Measurements from ENCODE around the gene IP6K3.
A peak's percentile ranks its signal among the peaks of the same experiment; 100 is the strongest.

Gene IP6K3

DNA sequence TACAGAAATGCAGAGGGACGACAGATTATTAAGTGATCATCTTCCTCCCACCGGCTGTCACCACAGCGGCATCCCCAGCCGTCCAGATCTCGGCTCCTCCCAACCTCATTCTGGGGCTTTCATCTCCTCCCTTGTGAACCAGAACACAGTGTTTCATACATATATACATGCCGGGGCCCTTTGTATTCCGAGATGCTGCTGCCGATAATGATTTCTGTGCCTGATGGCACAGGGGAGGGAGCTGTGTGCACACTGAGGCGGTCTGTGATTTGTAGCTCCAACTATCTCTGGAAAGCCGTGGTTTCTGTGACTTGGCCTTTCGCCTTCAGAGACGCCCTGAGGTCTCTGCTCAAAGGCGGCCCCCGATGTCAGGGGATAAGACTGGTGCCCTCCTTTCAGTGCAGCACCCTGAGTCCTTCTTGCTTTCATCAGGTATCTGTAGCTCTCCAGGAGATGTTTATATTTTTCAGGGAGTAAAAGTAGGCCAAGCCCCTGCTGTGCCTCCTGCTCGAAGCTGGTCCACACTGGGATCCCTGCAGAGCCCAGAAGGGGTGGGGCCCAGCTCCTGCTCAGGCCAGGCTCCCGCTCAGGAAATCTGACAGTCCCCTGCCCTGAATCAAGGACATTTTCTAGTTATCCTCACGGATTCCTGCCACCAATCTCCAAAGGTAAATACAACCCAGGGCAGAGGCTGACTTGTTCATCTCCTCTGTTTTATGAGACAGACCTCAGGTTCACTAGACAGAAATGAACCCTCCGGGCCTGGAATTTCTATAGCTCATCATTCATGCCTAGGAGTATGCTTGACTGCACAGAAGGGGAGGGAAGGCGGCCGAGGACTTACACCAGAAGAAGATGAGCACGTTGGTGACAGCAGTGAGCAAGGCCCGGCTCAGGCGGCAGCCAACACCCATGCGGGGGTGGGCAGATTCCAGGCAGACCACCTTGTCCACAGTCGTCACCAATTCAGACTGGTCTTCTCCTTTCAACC is 31.0 kb upstream of the IP6K3 start:
- DNase-seq, result no peak

DNA sequence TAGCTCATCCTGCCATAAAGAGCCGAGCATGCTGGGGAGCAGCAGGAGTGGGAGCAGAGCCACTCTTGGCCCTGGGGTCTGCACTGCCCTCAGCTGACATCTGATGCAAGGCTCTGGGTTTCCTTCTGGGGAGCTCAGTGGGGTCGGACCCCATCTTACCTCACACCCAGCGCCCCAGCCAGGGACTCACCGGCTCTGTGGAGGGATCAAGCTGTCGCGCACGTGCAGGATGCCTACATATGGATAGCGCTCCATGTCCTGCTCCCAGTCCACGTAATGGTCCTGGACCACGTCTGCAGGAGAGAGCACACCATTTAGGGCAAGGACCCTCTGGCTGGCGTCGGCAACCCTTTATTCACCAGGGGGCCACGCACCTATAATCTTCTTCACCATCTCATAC is 30.1 kb upstream of the IP6K3 start:
- no peak for DNase-seq

DNA sequence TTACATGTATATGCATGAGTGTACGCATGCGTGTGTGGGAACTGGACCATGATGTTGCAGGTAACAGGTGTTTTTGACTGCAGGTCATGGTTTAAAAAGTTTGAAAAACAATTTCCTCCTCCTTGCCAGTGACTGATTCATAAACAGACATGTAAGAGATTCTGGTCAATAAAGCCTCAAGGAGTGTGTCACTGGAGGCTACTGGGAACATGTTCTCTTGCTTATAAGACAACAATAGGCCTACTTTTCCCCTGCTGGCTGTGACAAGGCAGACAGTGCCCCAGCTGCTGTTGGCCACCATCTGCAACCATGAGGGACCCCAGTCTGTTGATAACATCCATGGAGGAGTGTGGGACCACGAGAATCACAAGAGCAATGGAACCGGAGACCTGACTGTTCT is 29.5 kb upstream of the IP6K3 start:
- no peak for DNase-seq

DNA sequence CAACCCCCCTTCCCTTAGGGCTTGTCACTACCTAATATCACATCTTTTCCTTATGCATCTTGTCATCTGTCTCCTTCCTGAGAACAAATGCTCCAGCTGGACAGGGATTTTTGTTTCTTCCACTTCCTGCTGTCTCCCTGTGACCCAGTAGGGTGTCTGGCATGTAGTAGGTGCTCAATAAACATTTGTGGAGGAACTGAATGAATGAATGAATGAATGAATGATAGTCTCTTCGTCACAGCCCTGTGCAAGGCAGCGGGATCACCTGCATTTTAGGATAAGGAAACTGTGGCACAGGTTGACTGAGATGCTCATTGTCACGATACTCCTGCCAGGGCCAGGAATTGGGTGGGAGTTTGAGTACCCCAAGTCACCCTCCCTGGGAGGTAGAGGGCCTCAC is 28.1 kb upstream of the IP6K3 start:
- DNase-seq, result no peak

- no peak for DNase-seq
These were observed 26.3 kb upstream of the IP6K3 start for GRCh38 chr6:33772902-33773472.

GRCh38 chr6:33772082-33772830 is 25.6 kb upstream of the IP6K3 start:
- DNase-seq, result no peak

GRCh38 chr6:33771146-33772081 is 24.7 kb upstream of the IP6K3 start:
- DNase-seq, result peak; percentile 70

DNA sequence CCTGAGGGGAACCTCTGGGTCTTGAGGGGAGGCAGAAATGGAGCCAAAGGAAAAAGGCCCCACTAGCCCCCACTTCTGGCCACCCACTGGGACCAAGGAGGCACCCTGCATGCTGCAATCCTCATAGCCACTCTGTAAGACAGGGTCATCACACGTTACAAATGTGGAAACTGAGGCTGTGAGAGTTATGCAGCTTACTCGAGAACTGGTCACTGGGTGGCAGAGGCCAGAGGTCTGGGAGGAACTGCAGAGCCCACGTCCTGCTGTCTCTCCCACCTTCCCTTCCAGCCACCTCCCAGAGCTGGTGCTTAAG is 24.1 kb upstream of the IP6K3 start:
- no peak for DNase-seq

GRCh38 chr6:33770124-33770832 is 23.6 kb upstream of the IP6K3 start:
- peak; percentile 7 for DNase-seq

DNA sequence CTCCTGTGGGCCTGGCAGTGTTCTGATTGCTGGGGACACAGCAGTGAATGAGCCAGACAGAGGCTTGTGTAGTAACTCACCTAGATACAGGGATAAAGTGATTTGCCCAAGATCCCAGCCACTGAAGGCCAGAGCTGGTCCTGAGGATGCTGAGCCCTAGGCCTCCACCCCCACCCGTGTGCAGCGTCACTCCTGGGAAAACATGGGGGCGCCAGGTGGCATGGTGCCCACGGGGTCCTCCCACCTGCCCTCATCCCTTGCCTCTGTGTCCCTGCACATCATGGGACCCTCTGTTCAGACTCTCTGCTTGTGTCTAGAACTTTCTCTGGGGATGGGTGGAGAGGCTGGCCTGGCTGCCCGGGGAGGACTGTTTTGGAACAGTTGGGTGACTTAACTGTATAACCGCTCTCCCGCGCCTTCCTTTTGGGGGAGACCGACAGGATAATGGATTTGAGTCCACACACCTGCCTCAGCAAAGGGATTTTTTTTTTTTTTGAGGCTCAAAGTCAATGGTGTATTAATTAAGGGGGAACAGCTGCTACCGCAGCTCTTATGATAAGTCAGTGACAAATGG is 22.6 kb upstream of the IP6K3 start:
- no peak for DNase-seq

- peak; percentile 31 for DNase-seq
These were observed 22.0 kb upstream of the IP6K3 start for GRCh38 chr6:33768644-33769120.

DNA sequence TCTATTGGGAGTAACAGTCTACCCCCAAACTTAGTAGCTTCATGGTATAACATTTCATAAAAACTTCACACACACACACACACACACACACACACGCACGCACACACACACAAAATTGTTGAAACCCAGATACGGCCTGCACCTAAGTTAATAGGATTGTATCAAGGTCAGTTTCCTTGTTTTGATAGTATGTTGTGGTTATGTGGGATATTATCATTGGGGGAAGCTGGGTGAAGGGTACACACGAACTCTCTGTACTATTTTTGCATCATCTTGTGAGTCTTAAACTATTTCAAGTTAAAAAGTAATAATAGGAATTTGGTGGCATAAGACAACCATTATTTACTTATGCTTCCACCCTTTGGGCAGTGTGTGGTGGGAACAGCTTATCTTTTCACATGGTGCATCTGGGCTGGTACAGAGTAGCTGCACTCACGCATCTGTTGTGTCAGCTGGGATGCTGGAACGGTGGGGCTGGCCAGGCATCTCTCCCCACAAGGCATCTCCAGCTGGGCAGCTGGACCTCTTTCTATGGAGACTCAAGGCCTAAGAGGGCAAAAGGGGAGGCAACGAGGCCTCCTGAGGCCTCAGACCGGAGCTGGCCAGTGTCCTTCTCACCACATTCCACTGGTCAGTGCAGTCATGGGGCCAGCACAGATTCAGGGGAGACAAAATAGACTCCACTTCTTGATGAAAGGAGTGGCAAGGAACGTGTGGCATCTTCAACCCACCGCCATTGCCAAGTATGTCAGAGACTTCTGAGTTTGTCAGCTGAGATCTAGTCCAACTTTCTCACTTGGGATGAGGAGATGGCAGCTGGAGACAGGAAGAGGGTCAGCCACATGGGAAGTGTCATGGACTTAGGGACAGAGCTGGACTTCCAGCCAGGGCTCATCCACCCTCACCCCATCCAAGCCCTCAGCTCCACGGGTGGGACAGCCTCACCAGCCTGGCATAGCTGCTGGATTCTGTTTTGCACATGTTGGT is 20.5 kb upstream of the IP6K3 start:
- no peak for DNase-seq

DNA sequence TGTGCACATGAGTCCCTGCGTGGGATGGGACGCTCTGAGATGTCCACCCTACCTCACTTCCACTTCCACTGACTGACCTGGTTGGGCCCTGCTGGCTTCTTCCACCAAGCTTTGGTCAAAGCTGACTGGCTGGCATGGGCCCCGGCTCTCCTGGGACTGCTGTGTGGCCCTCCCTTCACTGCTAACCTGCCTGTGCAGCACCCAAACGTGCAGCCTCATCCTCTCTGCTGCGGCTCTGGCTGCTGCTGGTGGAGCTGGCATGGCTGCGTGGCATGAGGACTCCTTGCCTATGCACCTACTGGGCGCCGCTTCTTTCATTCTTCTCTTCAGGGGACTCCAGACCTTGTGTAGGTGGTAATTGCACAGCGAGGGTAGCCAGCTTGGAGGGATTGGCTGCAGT is 18.7 kb upstream of the IP6K3 start:
- no peak for DNase-seq

DNA sequence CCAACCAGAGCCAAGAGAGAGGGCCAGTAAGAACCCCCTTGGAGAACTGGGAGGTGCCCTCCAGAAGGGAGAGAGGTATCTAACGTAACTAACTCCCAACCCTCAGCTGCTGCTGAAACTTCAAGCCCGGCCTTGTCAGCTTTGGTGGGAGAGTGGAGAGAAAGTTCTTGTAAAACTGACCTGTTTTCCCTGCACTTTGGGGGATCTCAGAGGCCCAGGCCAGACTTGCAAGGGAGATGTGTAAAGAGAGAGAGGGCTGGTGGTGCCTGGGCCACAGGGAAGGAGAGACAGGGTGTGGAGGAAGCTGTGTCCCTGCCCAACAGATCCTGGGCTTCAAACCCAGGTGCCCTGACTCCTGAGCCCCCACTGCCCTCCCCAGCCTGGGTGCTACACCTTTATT is 17.3 kb upstream of the IP6K3 start:
- DNase-seq, result no peak

- no peak for DNase-seq
These were observed 16.8 kb upstream of the IP6K3 start for GRCh38 chr6:33763483-33763882.

- DNase-seq, result no peak
These were observed 16.0 kb upstream of the IP6K3 start for GRCh38 chr6:33762713-33763112.

DNA sequence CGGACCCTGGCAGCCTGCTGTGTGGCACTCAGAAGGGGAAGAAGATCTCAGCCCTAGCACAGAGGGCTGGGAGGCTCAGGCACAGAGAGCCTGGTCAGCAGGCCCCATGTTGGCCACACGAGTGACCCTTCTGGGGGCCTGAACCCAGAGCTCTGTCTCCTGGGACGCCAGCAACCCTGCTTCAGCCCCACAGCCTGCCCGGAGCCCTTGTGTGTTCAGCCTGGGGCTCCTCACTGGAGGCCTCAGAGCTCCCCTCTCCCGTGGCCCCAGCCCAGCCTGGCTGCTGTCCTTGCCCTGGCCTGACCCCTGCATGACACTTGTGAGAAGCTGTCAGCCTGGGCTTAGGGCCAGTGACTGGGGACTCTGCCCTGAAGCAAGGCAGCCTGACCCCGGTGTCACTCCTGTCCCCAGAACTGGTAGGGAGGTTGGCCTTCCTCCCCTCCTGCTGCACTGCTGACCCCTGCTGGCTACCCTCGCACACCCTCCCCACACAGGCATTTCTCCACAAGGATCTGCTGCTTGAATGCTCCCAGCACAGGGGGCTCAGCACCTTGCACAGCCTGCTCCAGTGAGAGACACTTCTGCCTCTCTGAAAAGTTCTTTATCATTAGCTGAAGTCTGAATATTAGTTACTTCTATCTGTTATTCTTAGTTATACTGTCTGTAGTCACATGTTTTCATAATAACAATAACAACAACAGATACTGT is 15.4 kb upstream of the IP6K3 start:
- peak; percentile 30 for DNase-seq

- no peak for DNase-seq
These were observed 14.8 kb upstream of the IP6K3 start for GRCh38 chr6:33761581-33761921.

DNA sequence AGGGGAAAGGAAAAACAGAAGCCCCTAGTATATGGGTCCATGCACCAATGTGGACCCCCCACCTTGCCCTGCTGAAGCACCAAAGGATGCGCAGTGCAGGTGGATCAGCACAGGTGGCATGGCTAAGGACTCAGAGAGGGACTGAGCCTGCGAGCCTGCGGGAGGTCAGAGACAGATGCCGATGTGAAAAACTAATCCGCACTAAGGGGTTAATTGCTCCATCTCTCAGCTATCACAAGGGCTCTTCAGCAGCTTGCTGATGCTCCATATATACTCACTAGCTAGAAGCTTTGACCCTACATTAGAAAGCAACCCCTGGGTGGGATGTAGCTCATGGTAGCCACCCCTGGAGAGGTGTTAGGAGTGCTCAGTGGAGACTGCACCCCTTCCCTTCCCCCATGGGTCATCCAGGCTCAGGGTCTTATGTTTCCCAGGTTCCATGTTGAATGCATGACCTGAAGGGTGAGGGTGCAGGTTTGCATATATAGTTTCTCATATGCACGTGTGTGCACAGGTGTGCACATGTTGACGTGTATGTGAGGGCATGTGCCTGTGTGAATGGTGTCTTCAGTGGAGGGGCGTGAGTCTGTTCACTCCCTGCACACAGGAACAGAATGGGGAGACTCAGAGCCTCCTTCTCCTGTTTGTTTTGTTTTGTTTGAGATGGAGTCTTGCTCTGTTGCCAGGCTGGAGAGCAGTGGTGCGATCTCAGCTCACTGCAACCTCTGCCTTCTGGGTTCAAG is 13.4 kb upstream of the IP6K3 start:
- peak; percentile 7 for DNase-seq

All from DMS153 (cell line).